Adipocyte (in vitro differentiated cells): ENCODE results near the gene FATE1.

Source experiments
- DNase-seq: peaks from one replicate; pipeline ENCODE4 v3.0.0-alpha.2; 2015; ENCODE audit warnings: low read depth
- H3K27me3 ChIP-seq: replicated peaks from 2 replicates; pipeline ENCODE4 v1.7.0; 2013; ENCODE audit warnings: mild to moderate bottlenecking, low read length, moderate library complexity; ENCODE audit not compliant: control insufficient read depth, insufficient read depth
- H3K36me3 ChIP-seq: 2 replicates; pipeline ENCODE4 v1.7.0; 2013; ENCODE audit warnings: low read length, mild to moderate bottlenecking, moderate library complexity; ENCODE audit not compliant: control insufficient read depth, insufficient read depth, severe bottlenecking
- H3K4me1 ChIP-seq: 2 replicates; pipeline ENCODE4 v1.7.0; 2013; ENCODE audit warnings: mild to moderate bottlenecking, low read length, moderate library complexity; ENCODE audit not compliant: control insufficient read depth, insufficient read depth
- H3K4me3 ChIP-seq: 2 replicates; pipeline ENCODE4 v1.7.0; 2013; ENCODE audit warnings: mild to moderate bottlenecking, low read length, moderate library complexity
- H3K9ac ChIP-seq: 2 replicates; pipeline ENCODE4 v1.7.0; 2013; ENCODE audit warnings: mild to moderate bottlenecking, low read length, moderate library complexity
- H3K9me3 ChIP-seq: 2 replicates; pipeline ENCODE4 v1.7.0; 2013; ENCODE audit warnings: mild to moderate bottlenecking, low read length, moderate library complexity; ENCODE audit not compliant: control insufficient read depth

FATE1 gene

GRCh38 chrX:151765026-151765425, 49.2 kb downstream of the FATE1 start:
- no peaks in the 10 kb centered on the region for H3K36me3 ChIP-seq
- no peak overlapping the region for H3K9ac ChIP-seq
- H3K9me3 ChIP-seq, result peaks cover 9% of the 10 kb centered on the region
- DNase-seq, result no peak
- no peak overlapping the region for H3K4me3 ChIP-seq
- no peaks in the 10 kb centered on the region for H3K4me1 ChIP-seq
- peaks cover 61% of the 10 kb centered on the region for H3K27me3 ChIP-seq

DNA sequence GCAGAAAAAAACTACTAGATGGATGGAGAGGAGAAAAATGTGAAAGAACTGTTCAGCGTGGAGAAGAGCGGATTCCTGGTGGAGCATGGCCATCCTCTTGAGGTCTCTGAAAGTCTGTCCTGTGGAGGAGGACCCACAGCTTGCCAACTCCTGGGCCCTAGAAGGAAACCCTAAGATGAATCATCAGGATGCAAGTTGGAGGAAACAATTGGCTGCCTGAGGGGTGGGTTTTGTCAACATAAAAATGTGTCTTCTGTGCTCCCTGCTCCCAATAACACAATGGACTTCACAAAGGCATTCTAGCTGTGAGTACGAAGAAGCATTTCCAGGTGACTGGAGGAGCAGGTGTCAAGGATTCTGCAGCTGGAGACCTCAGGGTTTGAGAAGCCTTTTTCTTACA, 55.9 kb downstream of the FATE1 start:
- H3K9me3 ChIP-seq, result peaks cover 22% of the 10 kb centered on the region
- H3K4me1 ChIP-seq, result peaks cover 2% of the 10 kb centered on the region
- H3K27me3 ChIP-seq, result peaks cover 67% of the 10 kb centered on the region
- H3K36me3 ChIP-seq, result no peaks in the 10 kb centered on the region
- DNase-seq, result no peak
- H3K9ac ChIP-seq, result no peak overlapping the region
- no peak overlapping the region for H3K4me3 ChIP-seq
